ENCODE results near the gene RGS18.
A peak's percentile ranks its signal among the peaks of the same experiment; 100 is the strongest.
"Not testable (repeated sequence)": the region's sequence is repeated elsewhere in the genome, so short reads cannot be mapped to it uniquely, and the experiment has no call there.

The RGS18 gene

DNA sequence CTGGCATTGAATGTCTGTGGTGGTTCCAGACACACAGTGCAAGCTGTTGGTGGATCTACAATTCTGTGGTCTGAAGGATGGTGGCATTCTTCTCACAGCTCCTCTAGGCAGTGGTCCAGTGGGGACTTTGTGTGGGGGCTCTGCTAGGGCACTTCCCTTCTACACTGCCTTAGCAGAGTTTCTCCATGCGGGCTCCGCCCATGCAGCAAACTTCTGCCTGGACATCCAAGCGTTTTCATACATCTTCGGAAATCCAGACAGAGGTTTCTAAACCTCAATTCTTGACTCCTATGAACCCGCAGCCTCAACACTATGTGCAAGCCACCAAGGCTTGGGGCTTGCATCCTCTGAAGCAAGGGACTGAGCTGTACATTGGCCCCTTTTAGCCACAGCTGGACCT, 43.0 kb downstream of the RGS18 start:
- no peak for DNase-seq (ENCODE audit: low read depth)
- H3K4me3 ChIP-seq (ENCODE audit: control insufficient read depth, low read depth, low read length): no peak overlapping the region
- TF ChIP-seq, protein P1, sequence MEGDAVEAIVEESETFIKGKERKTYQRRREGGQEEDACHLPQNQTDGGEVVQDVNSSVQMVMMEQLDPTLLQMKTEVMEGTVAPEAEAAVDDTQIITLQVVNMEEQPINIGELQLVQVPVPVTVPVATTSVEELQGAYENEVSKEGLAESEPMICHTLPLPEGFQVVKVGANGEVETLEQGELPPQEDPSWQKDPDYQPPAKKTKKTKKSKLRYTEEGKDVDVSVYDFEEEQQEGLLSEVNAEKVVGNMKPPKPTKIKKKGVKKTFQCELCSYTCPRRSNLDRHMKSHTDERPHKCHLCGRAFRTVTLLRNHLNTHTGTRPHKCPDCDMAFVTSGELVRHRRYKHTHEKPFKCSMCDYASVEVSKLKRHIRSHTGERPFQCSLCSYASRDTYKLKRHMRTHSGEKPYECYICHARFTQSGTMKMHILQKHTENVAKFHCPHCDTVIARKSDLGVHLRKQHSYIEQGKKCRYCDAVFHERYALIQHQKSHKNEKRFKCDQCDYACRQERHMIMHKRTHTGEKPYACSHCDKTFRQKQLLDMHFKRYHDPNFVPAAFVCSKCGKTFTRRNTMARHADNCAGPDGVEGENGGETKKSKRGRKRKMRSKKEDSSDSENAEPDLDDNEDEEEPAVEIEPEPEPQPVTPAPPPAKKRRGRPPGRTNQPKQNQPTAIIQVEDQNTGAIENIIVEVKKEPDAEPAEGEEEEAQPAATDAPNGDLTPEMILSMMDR (conservative IDR thresholded peaks at IDR 0.05; ENCODE audit: control insufficient read depth, insufficient read depth, low read depth, low read length): no peak

DNA sequence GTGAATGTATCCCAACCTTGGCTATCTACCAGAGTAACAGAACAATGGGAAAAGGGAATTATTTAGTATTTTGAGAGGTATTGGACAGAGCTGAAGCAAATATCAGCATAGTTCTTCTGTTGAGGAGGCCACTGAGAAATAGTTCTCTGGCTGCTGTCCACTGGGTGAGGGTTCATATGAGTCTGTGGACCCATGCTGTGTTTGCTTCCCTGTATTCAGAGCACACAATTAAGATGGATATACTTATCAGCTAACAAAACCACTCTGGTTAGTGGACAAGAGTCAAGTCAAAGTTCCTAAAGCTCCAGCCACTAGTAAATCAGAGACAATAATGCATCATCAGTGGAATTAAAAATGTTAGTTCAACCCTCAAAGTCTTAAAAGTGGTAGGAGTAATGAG, 66.1 kb downstream of the RGS18 start:
- TF ChIP-seq, protein P1 (conservative IDR thresholded peaks at IDR 0.05; ENCODE audit: control insufficient read depth, insufficient read depth, low read depth, low read length): no peak
- no peak overlapping the region for H3K4me3 ChIP-seq (ENCODE audit: control insufficient read depth, low read depth, low read length)
- DNase-seq (ENCODE audit: low read depth): no peak

DNA sequence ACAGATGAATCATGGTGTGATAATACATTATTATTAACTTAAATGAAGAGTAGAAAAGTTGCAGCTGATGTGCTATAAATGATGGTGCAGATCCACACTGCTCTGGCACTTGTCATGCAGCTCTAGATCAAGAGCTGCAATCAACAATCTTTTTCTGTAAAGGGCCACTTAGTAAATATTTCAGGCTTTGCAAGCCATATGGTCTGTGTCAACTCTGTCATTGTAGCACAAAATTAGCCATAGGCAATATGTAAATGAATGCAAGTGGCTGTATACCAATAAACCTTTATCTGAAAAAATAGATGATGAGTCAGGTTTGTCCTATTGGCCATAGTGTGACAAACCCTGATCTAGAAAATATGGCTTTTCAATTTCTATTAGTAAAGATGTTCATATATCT, 66.6 kb downstream of the RGS18 start:
- TF ChIP-seq, protein P1 (conservative IDR thresholded peaks at IDR 0.05; ENCODE audit: control insufficient read depth, insufficient read depth, low read depth, low read length): no peak
- H3K4me3 ChIP-seq (ENCODE audit: control insufficient read depth, low read depth, low read length): no peak overlapping the region
- no peak for DNase-seq (ENCODE audit: low read depth)

DNA sequence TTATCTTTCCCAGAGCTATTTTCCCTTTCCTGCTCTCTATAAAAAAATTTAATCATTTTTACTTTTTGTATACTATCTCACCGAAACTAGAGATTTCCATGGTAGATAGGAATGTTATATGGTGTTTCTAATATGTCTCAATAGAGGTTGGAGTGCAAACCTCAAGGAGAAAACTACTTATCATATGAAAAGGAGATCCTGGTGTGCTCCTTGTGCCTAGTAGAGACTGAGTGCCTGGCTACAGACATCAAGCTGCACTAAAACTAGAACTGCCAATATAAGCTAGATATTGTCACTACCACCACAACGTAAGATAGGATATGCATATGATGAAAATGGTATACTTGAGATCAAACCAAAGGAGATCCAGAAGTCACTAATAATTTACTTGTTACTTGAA, 67.0 kb downstream of the RGS18 start:
- H3K4me3 ChIP-seq (ENCODE audit: control insufficient read depth, low read depth, low read length): no peak overlapping the region
- DNase-seq (ENCODE audit: low read depth): no peak
- TF ChIP-seq, protein P1 (conservative IDR thresholded peaks at IDR 0.05; ENCODE audit: control insufficient read depth, insufficient read depth, low read depth, low read length): no peak

DNA sequence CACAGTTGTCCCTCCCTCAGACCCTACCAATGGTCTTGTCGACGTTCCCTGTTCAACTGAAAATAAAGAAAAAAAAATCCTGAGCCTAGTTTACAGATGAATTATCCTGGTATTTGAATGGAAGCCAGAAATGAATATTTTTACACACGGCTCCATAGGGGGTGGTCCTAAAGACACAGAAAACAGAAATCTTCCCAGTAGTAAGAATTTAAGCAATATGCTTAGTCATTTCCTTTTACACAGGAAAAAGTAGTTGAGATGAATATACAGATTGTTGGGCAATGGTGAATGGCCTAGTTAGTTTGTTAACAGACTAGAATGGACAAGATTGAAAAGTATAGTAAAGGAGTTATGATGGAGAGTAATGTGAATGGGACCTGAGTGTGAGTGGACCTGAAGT, 67.4 kb downstream of the RGS18 start:
- H3K4me3 ChIP-seq (ENCODE audit: control insufficient read depth, low read depth, low read length): no peak overlapping the region
- DNase-seq (ENCODE audit: low read depth): peak; percentile 69
- TF ChIP-seq, protein P1 (conservative IDR thresholded peaks at IDR 0.05; ENCODE audit: control insufficient read depth, insufficient read depth, low read depth, low read length): no peak

DNA sequence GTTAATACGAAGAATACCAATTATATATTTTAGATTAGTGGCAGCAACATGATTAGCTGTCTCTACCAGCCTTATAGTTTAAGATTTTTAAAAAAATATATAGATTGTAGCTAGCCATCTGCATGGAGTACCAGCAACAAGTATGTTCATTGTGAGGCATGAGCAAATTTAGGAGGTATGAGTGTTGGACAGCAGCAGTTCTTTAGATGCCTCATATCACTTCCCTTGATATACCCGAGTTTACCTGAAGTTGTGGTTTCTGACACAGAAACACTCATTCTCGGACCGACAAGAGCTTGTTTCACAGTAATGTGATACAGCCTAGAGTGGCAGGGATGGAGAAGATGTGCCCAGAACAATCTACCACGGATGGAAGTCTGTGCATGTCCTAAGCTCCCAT, 69.1 kb downstream of the RGS18 start:
- TF ChIP-seq, protein P1 (conservative IDR thresholded peaks at IDR 0.05; ENCODE audit: control insufficient read depth, insufficient read depth, low read depth, low read length): no peak
- no peak for DNase-seq (ENCODE audit: low read depth)
- H3K4me3 ChIP-seq (ENCODE audit: control insufficient read depth, low read depth, low read length): no peak overlapping the region

DNA sequence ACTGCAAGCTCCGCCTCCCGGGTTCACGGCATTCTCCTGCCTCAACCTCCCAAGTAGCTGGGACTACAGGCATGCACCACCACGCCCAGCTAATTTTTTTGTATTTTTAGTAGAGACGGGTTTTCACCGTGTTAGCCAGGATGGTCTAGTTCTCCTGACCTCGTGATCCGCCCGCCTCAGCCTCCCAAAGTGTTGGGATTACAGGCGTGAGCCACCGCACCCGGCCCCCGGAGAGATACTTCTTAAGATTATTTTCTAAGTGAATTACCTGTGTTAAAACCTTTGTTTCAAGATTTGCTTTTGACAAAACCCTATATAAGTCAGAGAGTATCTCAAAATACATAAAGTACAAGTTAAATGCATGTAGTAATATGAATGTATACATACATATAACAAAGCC, 69.7 kb downstream of the RGS18 start:
- not testable (repeated sequence) for H3K4me3 ChIP-seq (ENCODE audit: control insufficient read depth, low read depth, low read length); DNase-seq (ENCODE audit: low read depth)
